ENCODE measurements around the gene DGUOK. TPM values are rescaled to one million over a fixed set of nuclear protein-coding genes. Genes with fewer than 3 reads are reported as not detected.

Gene DGUOK
- total and polyA plus RNA-seq, 2 of the 4 experiments (the other 2 are of a cell fraction) = 66.3 to 111 TPM

DNA sequence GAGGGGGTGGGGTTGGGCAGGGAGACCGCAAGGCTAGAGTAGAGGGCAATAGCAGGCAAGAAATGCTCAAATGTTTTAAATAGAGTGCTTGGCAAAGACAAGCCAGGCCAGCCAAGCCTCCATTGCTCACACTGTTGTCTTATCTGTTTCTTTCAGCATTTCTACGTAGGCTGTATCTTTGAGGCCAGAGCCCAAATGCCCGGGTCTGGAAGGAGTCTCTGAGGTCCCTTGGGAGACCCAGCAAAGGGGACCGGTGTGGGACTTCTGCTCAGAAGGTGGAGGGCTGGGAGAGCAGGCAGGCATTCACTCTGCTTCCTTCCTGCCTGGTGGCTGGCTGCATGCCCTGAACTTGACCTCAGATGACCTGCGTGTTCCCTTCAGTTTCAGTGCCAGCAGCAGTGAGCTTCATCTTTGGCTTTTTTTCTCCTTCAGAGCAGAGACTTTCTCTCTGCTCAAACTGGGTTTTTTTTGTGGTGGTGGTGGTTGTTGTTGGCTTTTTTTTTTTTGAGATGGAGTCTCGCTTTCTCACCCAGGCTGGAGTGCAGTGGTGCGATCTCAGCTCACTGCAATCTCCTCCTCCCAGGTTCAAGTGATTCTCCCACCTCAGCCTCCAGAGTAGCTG lies 44.3 kb downstream of the DGUOK start:
- no peak overlapping the region for H4K5ac ChIP-seq (ENCODE audit: low read depth, low read length)
- H3K9me3 ChIP-seq (ENCODE audit: control insufficient read depth, insufficient read depth, low read length) = no peaks in the 10 kb centered on the region
- H3K4ac ChIP-seq (ENCODE audit: low read depth, low read length) = peak overlapping the region; percentile 17; the same call in 1 of the 2 replicates
- no peak overlapping the region for H3K18ac ChIP-seq (ENCODE audit: low read depth, low read length)
- CTCF ChIA-PET = no interaction called here
- H3K9ac ChIP-seq (ENCODE audit: low read depth, low read length) = no peak overlapping the region
- no peak overlapping the region for H2BK15ac ChIP-seq (ENCODE audit: low read depth, low read length)
- no peak overlapping the region for H3K56ac ChIP-seq (ENCODE audit: extremely low read depth, insufficient read depth, low read length)
- DNase-seq (no peak), ATAC-seq (ENCODE audit: low read depth) (0 out of 2 replicates have a peak, but pooled peaks have one; percentile 16)
- no peaks in the 10 kb centered on the region for H3K36me3 ChIP-seq (ENCODE audit: control insufficient read depth, insufficient read depth, low read length)
- H2AK5ac ChIP-seq (ENCODE audit: low read depth, low read length) = no peak overlapping the region
- no peak overlapping the region for H3K23ac ChIP-seq (ENCODE audit: low read depth, low read length)
- intact Hi-C loops (cut with micrococcal nuclease) (no loop called here), dilution Hi-C loops (cut with HindIII; ENCODE audit: low sequenced_read_pairs, unreplicated experiment) (no loop called here), in situ Hi-C loops (cut with MboI; ENCODE audit: low sequenced_read_pairs) (no loop called here)
- H2AK9ac ChIP-seq (replicated peaks; ENCODE audit: low read depth, low read length, poor library complexity) = no peak overlapping the region
- H3K9me1 ChIP-seq (ENCODE audit: insufficient read depth, low read length) = peaks cover 4% of the 10 kb centered on the region; the same call in 1 of the 2 replicates
- no peak overlapping the region for H2BK120ac ChIP-seq (ENCODE audit: low read depth, low read length)
- no peaks in the 10 kb centered on the region for H3K79me1 ChIP-seq (ENCODE audit: low read depth in 1 of 2, low read length in 2 of 2)
- POLR2A ChIA-PET (ENCODE audit: unreplicated experiment) = no interaction called here
- no TSS peak for BruUV-seq (replicated peaks)
- no peak overlapping the region for H4K91ac ChIP-seq (ENCODE audit: insufficient read depth, low read depth, low read length)
- no peak overlapping the region for H2BK20ac ChIP-seq (ENCODE audit: low read depth, low read length)
- peaks cover 4% of the 10 kb centered on the region; the same call in 1 of the 2 replicates for H3K4me1 ChIP-seq (ENCODE audit: control insufficient read depth, insufficient read depth, low read length)
- H3K14ac ChIP-seq (replicated peaks; ENCODE audit: low read depth, low read length) = no peak overlapping the region
- no peak overlapping the region for H2AFZ ChIP-seq (replicated peaks; ENCODE audit: low read length, poor library complexity)
- H3K4me3 ChIP-seq (ENCODE audit: insufficient read depth, low read depth, low read length) = no peak overlapping the region
- peaks cover 2% of the 10 kb centered on the region; the same call in 1 of the 2 replicates for H3K27me3 ChIP-seq (ENCODE audit: control insufficient read depth, insufficient read depth, low read length)
- H4K20me1 ChIP-seq (ENCODE audit: insufficient read depth, low read length) = no peaks in the 10 kb centered on the region
- H3K4me2 ChIP-seq (ENCODE audit: low read depth, low read length) = no peak overlapping the region
- no peak overlapping the region for H4K8ac ChIP-seq (ENCODE audit: low read depth in 2 of 2, low read length in 2 of 2)
- H2BK5ac ChIP-seq (ENCODE audit: low read depth, low read length, poor library complexity, severe bottlenecking) = no peak overlapping the region
- H3K27ac ChIP-seq (ENCODE audit: insufficient read depth, low read length) = no peak overlapping the region
- TF ChIP-seq MXI1 (IDR thresholded peaks at IDR 0.05; ENCODE audit: borderline replicate concordance, low read depth, low read length) (no peak), POLR2A (IDR thresholded peaks at IDR 0.05; ENCODE audit: low read depth, low read length) (no peak), RFX5 (IDR thresholded peaks at IDR 0.05; ENCODE audit: low read depth, low read length) (no peak), MAFK (IDR thresholded peaks at IDR 0.05; ENCODE audit: low read depth, low read length) (no peak), CHD1 (IDR thresholded peaks at IDR 0.05; ENCODE audit: low read depth, low read length) (no peak)
- TF ChIP-seq, protein P1, sequence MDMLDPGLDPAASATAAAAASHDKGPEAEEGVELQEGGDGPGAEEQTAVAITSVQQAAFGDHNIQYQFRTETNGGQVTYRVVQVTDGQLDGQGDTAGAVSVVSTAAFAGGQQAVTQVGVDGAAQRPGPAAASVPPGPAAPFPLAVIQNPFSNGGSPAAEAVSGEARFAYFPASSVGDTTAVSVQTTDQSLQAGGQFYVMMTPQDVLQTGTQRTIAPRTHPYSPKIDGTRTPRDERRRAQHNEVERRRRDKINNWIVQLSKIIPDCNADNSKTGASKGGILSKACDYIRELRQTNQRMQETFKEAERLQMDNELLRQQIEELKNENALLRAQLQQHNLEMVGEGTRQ (IDR thresholded peaks at IDR 0.05; ENCODE audit: low read depth, low read length) = no peak
- TF ChIP-seq, protein P2, sequence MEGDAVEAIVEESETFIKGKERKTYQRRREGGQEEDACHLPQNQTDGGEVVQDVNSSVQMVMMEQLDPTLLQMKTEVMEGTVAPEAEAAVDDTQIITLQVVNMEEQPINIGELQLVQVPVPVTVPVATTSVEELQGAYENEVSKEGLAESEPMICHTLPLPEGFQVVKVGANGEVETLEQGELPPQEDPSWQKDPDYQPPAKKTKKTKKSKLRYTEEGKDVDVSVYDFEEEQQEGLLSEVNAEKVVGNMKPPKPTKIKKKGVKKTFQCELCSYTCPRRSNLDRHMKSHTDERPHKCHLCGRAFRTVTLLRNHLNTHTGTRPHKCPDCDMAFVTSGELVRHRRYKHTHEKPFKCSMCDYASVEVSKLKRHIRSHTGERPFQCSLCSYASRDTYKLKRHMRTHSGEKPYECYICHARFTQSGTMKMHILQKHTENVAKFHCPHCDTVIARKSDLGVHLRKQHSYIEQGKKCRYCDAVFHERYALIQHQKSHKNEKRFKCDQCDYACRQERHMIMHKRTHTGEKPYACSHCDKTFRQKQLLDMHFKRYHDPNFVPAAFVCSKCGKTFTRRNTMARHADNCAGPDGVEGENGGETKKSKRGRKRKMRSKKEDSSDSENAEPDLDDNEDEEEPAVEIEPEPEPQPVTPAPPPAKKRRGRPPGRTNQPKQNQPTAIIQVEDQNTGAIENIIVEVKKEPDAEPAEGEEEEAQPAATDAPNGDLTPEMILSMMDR (conservative IDR thresholded peaks at IDR 0.05; ENCODE audit: low read depth, low read length) = no peak
- WGBS, 2 experiments (ENCODE audit: extremely low coverage in 2 of 2, insufficient read length in 1 of 2) = 70% methylated on average over 3 of the region's 7 CpGs; no CpG with 5 or more reads in 1 of the 2 experiments

All from IMR-90 (cell line).